KOPT-K1 (cell line): ENCODE measurements around the gene EPC1.
"Not testable (repeated sequence)": the region's sequence is repeated elsewhere in the genome, so short reads cannot be mapped to it uniquely, and the experiment has no call there.

Source experiments
- H3K27ac ChIP-seq: fragments of 200-600 bp; sonication (generic); 2 replicates; pipeline ENCODE4 v1.5.1; 2016; ENCODE audit warnings: antibody characterized with exemption, mild to moderate bottlenecking, low read depth, low read length; ENCODE audit not compliant: poor library complexity, severe bottlenecking
- H3K36me3 ChIP-seq: fragments of 200-600 bp; sonication (generic); 2 replicates; pipeline ENCODE4 v1.5.1; 2017; ENCODE audit warnings: antibody characterized with exemption, mild to moderate bottlenecking, low read length, moderate library complexity; ENCODE audit not compliant: insufficient read depth
- H3K9me3 ChIP-seq: fragments of 200-600 bp; sonication (generic); 2 replicates; pipeline ENCODE4 v1.5.1; 2017; ENCODE audit warnings: antibody characterized with exemption, low read length, mild to moderate bottlenecking; ENCODE audit not compliant: insufficient read depth, poor library complexity, severe bottlenecking

The EPC1 gene

GRCh38 chr10:32354690-32355089 lies 7.7 kb upstream of the EPC1 start:
- not testable (repeated sequence) for H3K27ac ChIP-seq, H3K36me3 ChIP-seq, H3K9me3 ChIP-seq

- H3K9me3 ChIP-seq: peaks cover 5% of the 10 kb centered on the region
- H3K27ac ChIP-seq: no peak overlapping the region
- H3K36me3 ChIP-seq: no peaks in the 10 kb centered on the region
These were observed 3.9 kb upstream of the EPC1 start for GRCh38 chr10:32350811-32351350.

GRCh38 chr10:32349968-32350738 lies 3.2 kb upstream of the EPC1 start:
- H3K9me3 ChIP-seq: peaks cover 2% of the 10 kb centered on the region
- no peaks in the 10 kb centered on the region for H3K36me3 ChIP-seq
- H3K27ac ChIP-seq: no peak overlapping the region

GRCh38 chr10:32349199-32349585 lies 2.2 kb upstream of the EPC1 start:
- Histone ChIP-seq H3K36me3 (peaks cover 7% of the 10 kb centered on the region), H3K9me3 (no peaks in the 10 kb centered on the region), H3K27ac (no peak overlapping the region)

GRCh38 chr10:32348297-32349198 lies 1.6 kb upstream of the EPC1 start:
- H3K36me3 ChIP-seq: peaks cover 13% of the 10 kb centered on the region
- H3K9me3 ChIP-seq: no peaks in the 10 kb centered on the region
- H3K27ac ChIP-seq: no peak overlapping the region

GRCh38 chr10:32347363-32348022 lies 535 bp upstream of the EPC1 start:
- no peaks in the 10 kb centered on the region for H3K9me3 ChIP-seq
- peak overlapping the region; percentile 99 for H3K27ac ChIP-seq
- H3K36me3 ChIP-seq: peaks cover 19% of the 10 kb centered on the region

- Histone ChIP-seq H3K9me3 (no peaks in the 10 kb centered on the region), H3K36me3 (peaks cover 19% of the 10 kb centered on the region), H3K27ac (peak overlapping the region; percentile 99)
These were observed 816 bp downstream of the EPC1 start for GRCh38 chr10:32346134-32346550.

GRCh38 chr10:32341596-32341995 lies 5.4 kb downstream of the EPC1 start:
- Histone ChIP-seq H3K9me3 (no peaks in the 10 kb centered on the region), H3K27ac (no peak overlapping the region), H3K36me3 (peaks cover 29% of the 10 kb centered on the region)

GRCh38 chr10:32340596-32341180 lies 6.3 kb downstream of the EPC1 start:
- Histone ChIP-seq H3K9me3 (no peaks in the 10 kb centered on the region), H3K27ac (no peak overlapping the region), H3K36me3 (peaks cover 29% of the 10 kb centered on the region)

- no peaks in the 10 kb centered on the region for H3K9me3 ChIP-seq
- H3K27ac ChIP-seq: no peak overlapping the region
- peaks cover 12% of the 10 kb centered on the region for H3K36me3 ChIP-seq
These were observed 8.7 kb downstream of the EPC1 start for GRCh38 chr10:32338262-32338661.

- Histone ChIP-seq H3K36me3 (peaks cover 10% of the 10 kb centered on the region; the same call in 1 of the 2 replicates), H3K9me3 (no peaks in the 10 kb centered on the region), H3K27ac (no peak overlapping the region)
These were observed 9.6 kb downstream of the EPC1 start for GRCh38 chr10:32337350-32337749.

- peaks cover 14% of the 10 kb centered on the region; the same call in 1 of the 2 replicates for H3K36me3 ChIP-seq
- H3K9me3 ChIP-seq: no peaks in the 10 kb centered on the region
- peak overlapping the region; percentile 16 for H3K27ac ChIP-seq
These were observed 13.1 kb downstream of the EPC1 start for GRCh38 chr10:32333849-32334248.

- H3K9me3 ChIP-seq: no peaks in the 10 kb centered on the region
- no peak overlapping the region for H3K27ac ChIP-seq
- H3K36me3 ChIP-seq: peaks cover 13% of the 10 kb centered on the region; the same call in 1 of the 2 replicates
These were observed 14.6 kb downstream of the EPC1 start for GRCh38 chr10:32332299-32332750.

- H3K36me3 ChIP-seq: peaks cover 13% of the 10 kb centered on the region; the same call in 1 of the 2 replicates
- H3K27ac ChIP-seq: no peak overlapping the region
- no peaks in the 10 kb centered on the region for H3K9me3 ChIP-seq
These were observed 15.4 kb downstream of the EPC1 start for GRCh38 chr10:32331606-32332005.
